Muscle layer of duodenum (tissue), 2 donors: ENCODE data around the gene SETBP1.

ENCODE experiments used
- H3K27ac ChIP-seq: one replicate; pipeline ENCODE4 v1.7.0; 2013; ENCODE audit warnings: mild to moderate bottlenecking, low read length
- H3K27me3 ChIP-seq: one replicate; pipeline ENCODE4 v1.7.0; 2013; ENCODE audit warnings: low read depth, mild to moderate bottlenecking, control low read depth, low read length
- H3K36me3 ChIP-seq, 2 donors: one replicate each; pipeline ENCODE4 v1.7.0; 2013; ENCODE audit warnings: low read length in 2 of 2, control low read depth in 1 of 2, mild to moderate bottlenecking in 1 of 2; ENCODE audit not compliant: insufficient read depth in 2 of 2, control insufficient read depth in 1 of 2
- H3K4me1 ChIP-seq, 2 donors: one replicate each; pipeline ENCODE4 v1.7.0; 2013; ENCODE audit warnings: low read length in 2 of 2, mild to moderate bottlenecking in 2 of 2, control low read depth in 1 of 2, moderate library complexity in 1 of 2; ENCODE audit not compliant: insufficient read depth in 2 of 2, control insufficient read depth in 1 of 2
- H3K4me3 ChIP-seq, 2 donors: one replicate each; pipeline ENCODE4 v1.7.0; 2013; ENCODE audit warnings: low read length in 2 of 2, low read depth in 1 of 2, mild to moderate bottlenecking in 1 of 2
- H3K9me3 ChIP-seq, 2 donors: one replicate each; pipeline ENCODE4 v1.7.0; 2013; ENCODE audit warnings: low read length in 2 of 2, control low read depth in 1 of 2, mild to moderate bottlenecking in 1 of 2; ENCODE audit not compliant: control insufficient read depth in 1 of 2
- donor health status: healthy.

The SETBP1 gene

GRCh38 chr18:44950685-44951195 lies 270.1 kb downstream of the SETBP1 start:
- no peaks in the 10 kb centered on the region for H3K27me3 ChIP-seq
- H3K36me3 ChIP-seq, result peaks cover 9 to 28% of the 10 kb centered on the region in 2 donors
- peaks cover 0 to 10% of the 10 kb centered on the region in 2 donors for H3K4me1 ChIP-seq
- H3K9me3 ChIP-seq, result no peaks in the 10 kb centered on the region
- no peak overlapping the region for H3K4me3 ChIP-seq
- no peak overlapping the region for H3K27ac ChIP-seq

- no peaks in the 10 kb centered on the region for H3K27me3 ChIP-seq
- H3K9me3 ChIP-seq, result no peaks in the 10 kb centered on the region
- no peak overlapping the region for H3K4me3 ChIP-seq
- peaks cover 9 to 28% of the 10 kb centered on the region in 2 donors for H3K36me3 ChIP-seq
- H3K27ac ChIP-seq, result no peak overlapping the region
- H3K4me1 ChIP-seq, result peaks cover 0 to 4% of the 10 kb centered on the region in 2 donors
These were observed 271.1 kb downstream of the SETBP1 start for GRCh38 chr18:44951748-44952147.

GRCh38 chr18:44954257-44954656 lies 273.6 kb downstream of the SETBP1 start:
- Histone ChIP-seq H3K27ac (no peak overlapping the region), H3K9me3 (no peaks in the 10 kb centered on the region), H3K27me3 (no peaks in the 10 kb centered on the region), H3K4me3 (no peak overlapping the region), H3K4me1 (peaks cover 0 to 15% of the 10 kb centered on the region in 2 donors), H3K36me3 (peaks cover 9 to 28% of the 10 kb centered on the region in 2 donors)

- no peaks in the 10 kb centered on the region for H3K9me3 ChIP-seq
- H3K27me3 ChIP-seq, result no peaks in the 10 kb centered on the region
- no peak overlapping the region for H3K27ac ChIP-seq
These were observed 275.1 kb downstream of the SETBP1 start for GRCh38 chr18:44955825-44956224.

GRCh38 chr18:44957025-44957424 lies 276.3 kb downstream of the SETBP1 start:
- Histone ChIP-seq H3K4me1 (peaks cover 0 to 15% of the 10 kb centered on the region in 2 donors), H3K27ac (no peak overlapping the region), H3K9me3 (no peaks in the 10 kb centered on the region)

More at GRCh38 chr18:44955825-44956224, 275.1 kb downstream of the SETBP1 start:
- Histone ChIP-seq H3K36me3 (peaks cover 6 to 18% of the 10 kb centered on the region in 2 donors), H3K4me3 (no peak overlapping the region), H3K4me1 (peaks cover 0 to 15% of the 10 kb centered on the region in 2 donors)

GRCh38 chr18:44957461-44957860 lies 276.8 kb downstream of the SETBP1 start:
- Histone ChIP-seq H3K27ac (no peak overlapping the region), H3K9me3 (no peaks in the 10 kb centered on the region), H3K4me3 (no peak overlapping the region), H3K27me3 (no peaks in the 10 kb centered on the region), H3K36me3 (peaks cover 0 to 6% of the 10 kb centered on the region in 2 donors), H3K4me1 (peaks cover 0 to 15% of the 10 kb centered on the region in 2 donors)

More at GRCh38 chr18:44957025-44957424, 276.3 kb downstream of the SETBP1 start:
- H3K27me3 ChIP-seq, result no peaks in the 10 kb centered on the region
- no peak overlapping the region for H3K4me3 ChIP-seq
- peaks cover 0 to 10% of the 10 kb centered on the region in 2 donors for H3K36me3 ChIP-seq

- Histone ChIP-seq H3K27me3 (no peaks in the 10 kb centered on the region), H3K36me3 (peaks cover 0 to under 1% of the 10 kb centered on the region in 2 donors), H3K27ac (no peak overlapping the region), H3K4me1 (peaks cover 0 to 15% of the 10 kb centered on the region in 2 donors), H3K9me3 (no peaks in the 10 kb centered on the region), H3K4me3 (no peak overlapping the region)
These were observed 277.4 kb downstream of the SETBP1 start for GRCh38 chr18:44958040-44958439.

GRCh38 chr18:44958455-44958854 lies 277.8 kb downstream of the SETBP1 start:
- Histone ChIP-seq H3K4me3 (no peak overlapping the region), H3K36me3 (no peaks in the 10 kb centered on the region), H3K9me3 (no peaks in the 10 kb centered on the region), H3K4me1 (peaks cover 0 to 15% of the 10 kb centered on the region in 2 donors), H3K27ac (no peak overlapping the region), H3K27me3 (no peaks in the 10 kb centered on the region)

GRCh38 chr18:44959013-44959412 lies 278.3 kb downstream of the SETBP1 start:
- H3K36me3 ChIP-seq, result no peaks in the 10 kb centered on the region
- H3K4me1 ChIP-seq, result peaks cover 0 to 15% of the 10 kb centered on the region in 2 donors
- no peaks in the 10 kb centered on the region for H3K9me3 ChIP-seq
- H3K4me3 ChIP-seq, result no peak overlapping the region
- H3K27me3 ChIP-seq, result no peaks in the 10 kb centered on the region
- no peak overlapping the region for H3K27ac ChIP-seq

- Histone ChIP-seq H3K27me3 (no peaks in the 10 kb centered on the region), H3K27ac (no peak overlapping the region), H3K4me1 (peaks cover 0 to 15% of the 10 kb centered on the region in 2 donors), H3K9me3 (no peaks in the 10 kb centered on the region), H3K36me3 (no peaks in the 10 kb centered on the region), H3K4me3 (no peak overlapping the region)
These were observed 279.9 kb downstream of the SETBP1 start for GRCh38 chr18:44960580-44960979.

GRCh38 chr18:44961288-44961995 lies 280.8 kb downstream of the SETBP1 start:
- no peaks in the 10 kb centered on the region for H3K9me3 ChIP-seq
- H3K4me1 ChIP-seq, result peaks cover 0 to 15% of the 10 kb centered on the region in 2 donors
- no peaks in the 10 kb centered on the region for H3K27me3 ChIP-seq
- H3K4me3 ChIP-seq, result no peak overlapping the region
- H3K27ac ChIP-seq, result no peak overlapping the region
- H3K36me3 ChIP-seq, result no peaks in the 10 kb centered on the region
